LNCaP clone FGC (cell line): Measurements from ENCODE around the gene C9.

Source experiments
- DNase-seq: peaks from one replicate; pipeline ENCODE4 v3.0.0-alpha.2; 2011; ENCODE audit warnings: low read depth
- H3K4me3 ChIP-seq: 2 replicates; pipeline ENCODE4 v1.5.1; 2011; ENCODE audit warnings: mild to moderate bottlenecking, low read depth, low read length, control low read depth
- TF ChIP-seq, protein P1 (sequence below): IDR thresholded peaks from 2 replicates; pipeline ENCODE4 v1.5.1; 2012; ENCODE audit warnings: mild to moderate bottlenecking; ENCODE audit not compliant: control insufficient read depth, insufficient read depth; ENCODE audit errors: extremely low read depth

The C9 gene

DNA sequence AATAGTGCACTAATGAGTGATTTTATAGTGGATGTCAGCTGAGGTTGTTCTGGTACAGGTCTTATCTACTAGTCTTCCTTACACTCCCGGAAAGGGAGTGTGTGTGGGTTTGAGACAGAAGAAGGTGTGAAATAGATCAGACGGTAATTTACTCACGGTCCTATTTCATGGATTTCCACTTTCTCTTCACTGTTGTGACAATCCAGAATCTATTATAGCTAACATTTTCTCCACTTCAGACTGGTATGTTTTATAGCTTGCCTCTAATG is 7.0 kb upstream of the C9 start:
- TF ChIP-seq, protein P1, sequence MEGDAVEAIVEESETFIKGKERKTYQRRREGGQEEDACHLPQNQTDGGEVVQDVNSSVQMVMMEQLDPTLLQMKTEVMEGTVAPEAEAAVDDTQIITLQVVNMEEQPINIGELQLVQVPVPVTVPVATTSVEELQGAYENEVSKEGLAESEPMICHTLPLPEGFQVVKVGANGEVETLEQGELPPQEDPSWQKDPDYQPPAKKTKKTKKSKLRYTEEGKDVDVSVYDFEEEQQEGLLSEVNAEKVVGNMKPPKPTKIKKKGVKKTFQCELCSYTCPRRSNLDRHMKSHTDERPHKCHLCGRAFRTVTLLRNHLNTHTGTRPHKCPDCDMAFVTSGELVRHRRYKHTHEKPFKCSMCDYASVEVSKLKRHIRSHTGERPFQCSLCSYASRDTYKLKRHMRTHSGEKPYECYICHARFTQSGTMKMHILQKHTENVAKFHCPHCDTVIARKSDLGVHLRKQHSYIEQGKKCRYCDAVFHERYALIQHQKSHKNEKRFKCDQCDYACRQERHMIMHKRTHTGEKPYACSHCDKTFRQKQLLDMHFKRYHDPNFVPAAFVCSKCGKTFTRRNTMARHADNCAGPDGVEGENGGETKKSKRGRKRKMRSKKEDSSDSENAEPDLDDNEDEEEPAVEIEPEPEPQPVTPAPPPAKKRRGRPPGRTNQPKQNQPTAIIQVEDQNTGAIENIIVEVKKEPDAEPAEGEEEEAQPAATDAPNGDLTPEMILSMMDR = no peak
- H3K4me3 ChIP-seq = no peak overlapping the region
- no peak for DNase-seq

DNA sequence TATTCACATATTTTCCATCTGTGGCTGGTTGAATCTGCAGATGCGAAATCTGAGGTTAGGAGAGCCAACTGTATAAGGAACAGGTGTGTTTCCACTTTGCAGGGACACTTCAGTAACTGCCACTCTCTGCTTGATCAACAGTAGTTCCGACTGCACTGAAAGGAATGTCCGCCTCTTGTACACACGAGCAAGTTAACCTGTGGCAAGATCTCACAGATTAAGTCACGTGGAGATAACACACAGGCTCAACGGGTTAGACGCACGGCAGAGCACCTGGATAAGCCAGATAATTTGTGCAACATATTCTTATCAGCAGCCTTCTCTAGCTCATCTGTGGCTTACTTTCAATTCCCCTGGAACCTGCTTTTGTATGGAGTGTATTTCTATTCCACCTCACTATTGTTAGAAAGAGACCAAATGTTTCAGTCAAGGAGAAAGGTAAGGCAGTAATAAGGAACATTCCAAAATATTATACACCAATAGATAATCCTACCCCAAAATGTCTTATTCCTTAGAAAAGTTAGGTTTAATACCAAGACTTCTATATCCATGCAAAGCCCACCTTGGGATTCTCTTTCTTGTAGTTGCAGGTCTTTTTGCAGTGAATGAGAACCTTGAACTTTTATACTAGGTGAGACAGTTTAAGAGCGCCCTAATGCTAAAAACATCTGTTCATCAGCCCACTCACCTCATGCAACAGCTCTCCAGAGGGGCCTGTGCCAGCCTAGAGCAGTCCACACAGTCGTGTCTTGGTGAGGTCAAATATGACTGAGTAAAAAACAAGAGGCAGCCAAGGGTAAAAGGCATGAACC is 6.5 kb upstream of the C9 start:
- H3K4me3 ChIP-seq = no peak overlapping the region
- TF ChIP-seq, protein P1 = no peak
- peak; percentile 85 for DNase-seq

DNA sequence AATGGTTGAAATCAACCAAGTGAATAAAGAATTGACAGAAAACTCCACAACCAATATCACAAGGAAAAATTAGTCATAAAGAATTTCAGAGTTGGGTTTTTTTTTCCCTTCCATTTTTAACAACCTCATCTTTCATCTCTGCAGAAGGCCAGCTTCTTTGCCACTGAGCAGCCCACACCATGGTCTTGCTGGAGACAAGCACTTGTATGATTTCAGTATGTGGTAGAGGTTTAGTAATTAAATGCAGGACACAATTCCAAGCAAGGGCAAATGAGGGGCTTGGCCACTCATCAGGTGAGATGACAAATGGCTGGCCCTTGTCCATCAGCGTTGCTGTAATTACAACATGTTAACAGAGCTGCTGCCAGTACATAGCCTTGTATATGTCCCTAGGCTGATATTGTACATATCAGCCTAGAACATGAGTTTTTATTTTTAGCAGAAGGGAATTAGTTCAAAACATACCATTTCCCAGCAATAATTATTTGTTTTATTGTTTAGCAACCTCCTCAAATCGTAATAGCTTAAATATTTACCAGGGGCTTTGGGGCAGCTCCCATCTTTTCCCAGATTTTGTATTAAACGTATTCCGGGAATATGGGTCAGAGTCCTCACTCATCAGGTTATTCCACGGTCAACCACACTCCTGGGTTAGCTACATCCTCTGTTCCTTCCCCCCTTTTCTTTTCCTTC is 5.0 kb upstream of the C9 start:
- no peak overlapping the region for H3K4me3 ChIP-seq
- TF ChIP-seq, protein P1 = no peak
- DNase-seq = no peak

DNA sequence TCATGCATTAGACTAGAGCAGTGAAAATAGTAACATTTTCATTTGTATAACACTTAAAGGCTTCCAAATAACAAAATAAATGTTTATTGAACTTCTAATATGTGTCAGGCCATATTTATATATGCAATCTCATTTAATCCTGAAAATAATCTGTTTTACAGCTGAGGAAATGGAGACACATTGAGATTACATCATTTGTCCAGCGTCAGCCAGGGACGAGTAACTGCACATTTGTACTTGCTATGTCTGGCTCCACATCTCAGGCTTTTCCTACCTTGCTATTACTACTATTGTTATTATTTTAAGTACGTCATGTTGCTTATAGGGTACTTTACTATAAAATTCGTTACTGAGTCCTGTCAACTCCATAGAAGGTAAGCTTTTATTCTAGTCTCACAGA is 3.8 kb upstream of the C9 start:
- no peak for DNase-seq
- TF ChIP-seq, protein P1 = no peak
- H3K4me3 ChIP-seq = no peak overlapping the region

DNA sequence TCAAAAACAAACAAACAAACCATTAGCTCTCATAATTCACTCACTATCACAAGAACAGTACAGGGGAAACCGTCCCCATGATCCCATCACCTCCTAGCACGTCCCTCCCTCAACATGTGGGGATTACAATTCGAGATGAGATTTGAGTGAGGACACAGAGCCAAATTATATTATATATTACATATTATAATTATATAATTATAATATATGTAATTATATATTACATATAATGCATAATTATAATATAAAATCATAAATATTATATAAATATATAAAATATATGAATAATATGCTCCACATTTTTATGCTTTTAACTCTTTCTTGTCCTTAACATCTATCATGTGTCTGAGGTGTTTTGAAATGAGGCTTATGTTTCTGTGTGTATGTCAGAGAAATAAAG is 3.4 kb upstream of the C9 start:
- TF ChIP-seq, protein P1 = no peak
- DNase-seq = no peak
- no peak overlapping the region for H3K4me3 ChIP-seq

DNA sequence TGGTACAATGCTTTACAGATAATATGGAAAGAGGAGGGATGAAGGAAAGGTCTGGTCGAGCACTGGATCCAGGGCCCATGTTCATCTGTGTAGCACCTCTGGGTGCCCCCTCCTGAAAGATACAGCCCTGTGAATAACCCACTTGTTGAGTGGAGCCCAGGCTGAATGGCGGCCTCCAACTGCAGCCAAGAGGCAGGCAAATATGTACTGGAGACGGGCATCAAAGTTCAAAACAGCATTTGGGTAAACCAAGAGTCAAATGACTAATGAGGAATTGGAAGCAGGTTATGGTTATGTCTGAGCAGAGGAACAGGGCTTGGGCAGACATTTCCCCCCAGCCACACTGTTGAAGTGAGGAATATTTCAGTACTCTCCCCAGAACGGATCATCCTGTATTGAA is 1.1 kb downstream of the C9 start:
- H3K4me3 ChIP-seq = no peak overlapping the region
- TF ChIP-seq, protein P1 = no peak
- DNase-seq = no peak
